Measurements from ENCODE around the gene LENG8.

- TF ChIP-seq CTCF (IDR thresholded peaks at IDR 0.05) (peak; percentile 40 to 68 (median 53)), POLR2A (IDR thresholded peaks at IDR 0.05) (no peak)
Observed at GRCh38 chr19:54478677-54479266, 29.8 kb downstream of the LENG8 start.
